Fibroblast of skin of right biceps (primary cell): ENCODE measurements around the gene HMCN1.

Experiments
- DNase-seq: peaks from one replicate; pipeline ENCODE4 v3.0.0-alpha.2; 2013

HMCN1 gene

GRCh38 chr1:186044079-186044685 lies 310.0 kb downstream of the HMCN1 start:
- no peak for DNase-seq

DNA sequence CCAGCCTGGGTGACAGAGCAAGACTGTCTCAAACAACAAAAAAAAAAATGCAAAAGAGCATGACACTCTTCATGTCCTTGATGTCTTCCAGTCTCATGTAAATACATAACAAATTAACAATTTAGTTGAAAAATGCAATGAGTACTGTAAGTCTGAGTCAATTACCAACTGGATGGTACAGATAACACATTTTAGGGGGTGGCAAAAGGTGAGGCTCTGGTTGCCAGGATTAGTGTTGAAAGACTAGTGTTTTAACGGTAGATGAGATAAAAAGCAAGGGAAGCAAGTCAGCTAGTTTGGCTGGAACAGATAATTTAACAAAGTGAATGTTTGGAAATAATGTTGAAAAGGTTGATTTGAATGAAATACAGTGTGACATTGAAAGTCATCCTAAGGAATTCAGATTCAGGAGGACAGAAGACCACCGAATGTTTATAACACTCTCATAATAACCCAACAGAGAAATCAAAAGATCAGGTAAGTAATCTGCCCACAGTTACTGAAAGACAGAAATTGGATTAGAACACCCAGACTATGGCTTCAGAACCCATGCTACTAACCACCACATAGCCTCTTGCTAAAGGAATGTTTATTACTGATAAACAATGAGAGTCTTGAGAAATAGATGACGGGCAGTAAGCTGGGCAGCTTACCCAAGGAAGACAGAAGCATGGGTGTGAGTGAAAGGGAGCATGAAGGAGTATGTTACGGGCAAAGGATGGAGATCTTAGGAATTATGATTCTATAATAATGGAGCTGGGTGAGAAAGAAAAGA lies 312.4 kb downstream of the HMCN1 start:
- DNase-seq: no peak

DNA sequence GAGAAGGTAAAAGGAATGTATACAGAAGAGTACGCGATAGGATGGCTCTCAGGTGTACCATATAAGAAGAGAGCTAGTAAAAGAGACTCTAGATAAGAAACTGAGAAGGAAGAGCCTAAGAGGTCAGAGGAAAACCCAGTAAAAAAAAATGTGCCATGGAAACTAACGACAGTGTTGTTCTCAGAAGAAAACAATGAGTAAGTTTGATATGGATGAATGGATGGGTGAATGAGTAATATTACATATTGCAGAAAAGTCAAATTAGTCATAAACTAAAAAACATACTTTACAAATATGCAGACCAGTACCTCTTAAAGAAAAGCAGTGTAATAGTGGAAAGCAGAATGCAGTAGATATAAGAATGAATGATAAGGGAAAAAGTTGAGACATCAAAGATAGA lies 316.2 kb downstream of the HMCN1 start:
- DNase-seq: peak; percentile 49

GRCh38 chr1:186054003-186054402 lies 319.8 kb downstream of the HMCN1 start:
- DNase-seq: no peak

DNA sequence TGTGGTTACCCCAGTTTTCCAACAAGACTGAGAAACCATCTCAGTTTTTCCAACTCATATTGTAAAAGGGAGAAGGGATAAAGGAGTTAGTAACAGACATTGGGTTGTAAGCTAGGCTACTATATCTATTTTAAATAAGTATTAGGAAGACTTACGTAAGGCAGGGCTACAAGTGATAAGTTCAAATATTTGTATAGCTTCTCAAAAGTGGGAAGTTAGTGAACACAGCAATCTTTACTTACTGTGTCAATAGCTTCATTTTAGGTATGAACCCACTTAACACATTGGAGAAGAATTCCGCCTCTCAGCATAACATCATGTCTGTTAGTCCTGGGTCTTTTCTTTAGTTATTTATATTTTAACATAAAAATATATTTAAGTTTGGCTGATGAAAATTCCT lies 320.7 kb downstream of the HMCN1 start:
- DNase-seq: no peak

DNA sequence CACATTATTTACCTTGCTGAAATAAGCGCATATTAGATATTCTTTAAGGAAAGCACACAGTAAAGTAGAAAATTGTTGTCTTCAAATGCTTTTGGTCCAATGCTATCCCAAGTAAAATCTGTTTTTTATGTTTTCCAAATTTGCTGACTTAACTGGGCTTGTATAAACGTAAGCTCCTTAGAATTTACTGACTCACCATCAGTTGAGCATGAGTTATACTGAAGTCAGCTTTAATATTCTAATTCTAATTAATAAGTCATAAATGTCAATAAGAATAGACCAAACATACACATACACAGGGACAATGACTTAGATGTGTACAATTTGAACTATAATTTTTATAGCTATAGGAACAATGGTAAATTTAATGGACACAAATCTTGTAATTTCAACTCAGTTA lies 321.7 kb downstream of the HMCN1 start:
- peak; percentile 26 for DNase-seq

- DNase-seq: no peak
Measured at GRCh38 chr1:186057086-186057485, 322.9 kb downstream of the HMCN1 start.

- no peak for DNase-seq
Measured at GRCh38 chr1:186059311-186059710, 325.1 kb downstream of the HMCN1 start.

GRCh38 chr1:186059752-186060151 lies 325.6 kb downstream of the HMCN1 start:
- no peak for DNase-seq

DNA sequence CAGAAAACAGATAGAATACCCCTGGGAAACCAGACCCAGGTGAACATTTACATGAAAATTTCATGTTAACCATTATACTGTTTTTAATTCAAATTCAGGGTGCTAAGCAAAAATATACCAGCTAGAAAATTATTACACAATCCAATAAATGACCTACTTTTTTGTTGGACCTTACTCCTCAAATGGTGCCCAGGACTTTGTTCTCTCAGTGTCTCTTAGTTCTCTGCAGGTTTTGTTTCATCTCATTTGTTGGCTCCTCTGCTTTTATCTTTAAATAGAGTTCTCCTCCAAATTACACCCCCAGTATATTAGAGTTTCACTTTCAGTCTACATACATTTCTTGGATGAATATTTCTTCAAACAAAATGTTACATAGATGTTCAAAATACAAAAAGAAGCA lies 326.0 kb downstream of the HMCN1 start:
- DNase-seq: no peak

DNA sequence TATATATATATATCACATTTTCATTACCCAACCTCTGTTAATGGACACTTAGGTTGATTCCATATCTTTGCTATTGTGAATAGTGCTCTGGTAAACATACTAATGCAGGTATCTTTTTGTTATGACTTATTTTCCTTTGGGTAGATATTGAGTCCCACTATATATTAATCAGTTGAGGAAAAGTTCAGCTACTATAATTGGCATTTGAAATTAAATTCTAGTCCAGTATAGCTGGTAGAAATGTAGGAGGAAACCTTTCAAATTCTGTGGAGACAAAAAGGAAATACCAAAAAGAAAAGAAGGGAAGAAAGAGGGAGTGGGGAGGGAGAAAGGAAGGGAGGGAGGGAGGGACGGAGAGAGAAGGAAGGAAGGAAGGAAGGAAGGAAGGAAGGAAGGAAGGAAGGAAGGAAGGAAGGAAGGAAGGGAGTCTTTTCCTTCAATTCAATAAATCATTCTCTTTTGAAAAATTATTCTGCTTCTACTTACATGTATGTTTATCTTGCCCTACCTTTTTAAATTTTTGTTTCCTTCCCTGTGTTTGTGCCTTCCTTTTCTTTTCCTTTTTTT lies 329.0 kb downstream of the HMCN1 start:
- DNase-seq: no peak

DNA sequence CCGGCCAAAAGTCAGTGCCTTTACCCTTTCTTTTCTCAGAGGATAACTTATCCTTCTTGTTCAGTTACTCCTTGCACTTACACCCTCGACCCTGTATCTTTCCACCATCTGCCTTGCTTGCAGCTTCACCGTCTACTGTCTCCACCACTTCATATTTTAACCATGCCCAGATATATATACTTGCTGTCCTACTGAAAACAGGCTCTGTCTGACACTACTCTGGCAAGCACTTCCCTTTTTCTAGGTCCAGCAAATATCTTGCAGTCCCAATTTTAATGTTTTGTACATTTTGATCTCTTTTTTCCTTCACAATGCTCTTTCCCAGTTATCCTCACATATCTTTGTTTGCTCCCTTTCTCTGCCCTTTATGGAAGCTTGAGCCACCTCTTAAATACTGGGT lies 332.2 kb downstream of the HMCN1 start:
- no peak for DNase-seq

- DNase-seq: no peak
Measured at GRCh38 chr1:186073697-186074096, 339.5 kb downstream of the HMCN1 start.

GRCh38 chr1:186076006-186076405 lies 341.8 kb downstream of the HMCN1 start:
- DNase-seq: no peak

DNA sequence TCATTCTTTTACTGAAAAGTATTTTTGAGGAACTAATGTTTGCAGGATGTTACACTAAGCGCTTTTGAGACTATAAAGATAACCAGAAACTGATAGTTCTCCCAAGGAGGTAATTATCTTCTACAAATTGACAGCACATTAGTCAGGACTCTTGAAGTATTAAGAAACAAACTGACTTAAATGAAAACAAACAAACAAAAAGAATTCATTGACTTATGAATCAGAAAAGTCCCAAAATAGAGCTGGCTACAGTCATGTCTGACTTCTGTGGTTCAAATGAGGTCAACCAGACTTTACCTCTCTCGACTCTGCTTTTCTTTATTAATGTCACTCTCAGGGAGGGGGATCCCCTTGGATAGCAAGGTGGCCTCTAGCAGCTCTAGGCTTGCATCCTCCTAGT lies 344.1 kb downstream of the HMCN1 start:
- no peak for DNase-seq

DNA sequence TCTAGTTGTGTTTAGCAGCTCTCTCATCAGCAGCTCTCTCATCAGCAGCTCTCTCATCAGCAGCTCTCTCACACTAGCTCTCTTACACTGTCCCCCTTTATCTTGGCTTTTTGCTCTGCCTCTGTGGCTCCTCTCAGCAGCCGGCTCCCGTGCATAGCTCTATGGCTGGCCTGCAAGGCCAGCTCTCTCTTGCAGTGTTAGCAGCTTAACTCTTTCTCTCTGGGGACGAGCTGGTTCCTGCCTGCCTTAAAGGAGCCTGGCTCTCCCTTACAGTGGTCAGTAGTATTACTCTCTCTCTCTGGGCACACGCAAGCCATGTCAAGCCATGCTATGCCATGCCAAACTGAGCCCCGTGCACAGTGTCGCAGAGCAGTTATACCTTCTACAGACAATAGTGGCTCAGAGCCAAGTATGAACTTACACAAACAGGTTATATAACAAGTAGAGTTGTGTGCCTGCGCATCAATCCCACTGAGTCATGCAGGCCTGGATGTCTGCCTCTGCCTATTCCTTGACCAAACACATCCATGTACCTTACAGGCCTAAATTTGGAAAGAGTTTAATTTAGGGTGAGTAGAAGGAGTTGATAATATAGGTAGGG lies 345.0 kb downstream of the HMCN1 start:
- no peak for DNase-seq

GRCh38 chr1:186082235-186082937 lies 348.2 kb downstream of the HMCN1 start:
- peak; percentile 88 for DNase-seq

DNA sequence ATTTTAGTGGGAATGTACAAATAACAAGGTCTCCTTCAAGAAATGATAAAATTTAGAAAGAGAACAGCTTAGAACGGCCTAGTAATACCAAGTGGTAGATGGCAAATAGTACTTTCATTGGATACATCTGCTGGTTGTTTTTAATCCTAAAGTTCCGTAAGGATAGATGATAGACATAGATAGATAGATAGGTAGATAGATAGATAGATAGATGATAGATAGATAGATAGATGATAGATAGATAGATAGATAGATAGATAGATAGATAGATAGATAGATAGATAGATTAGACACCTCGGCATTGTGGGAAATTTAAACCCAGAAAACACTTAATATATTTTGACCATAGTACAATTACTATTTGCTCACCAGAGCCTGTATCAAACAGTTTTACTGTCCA lies 352.4 kb downstream of the HMCN1 start:
- no peak for DNase-seq

GRCh38 chr1:186089940-186090339 lies 355.7 kb downstream of the HMCN1 start:
- DNase-seq: peak; percentile 11

DNA sequence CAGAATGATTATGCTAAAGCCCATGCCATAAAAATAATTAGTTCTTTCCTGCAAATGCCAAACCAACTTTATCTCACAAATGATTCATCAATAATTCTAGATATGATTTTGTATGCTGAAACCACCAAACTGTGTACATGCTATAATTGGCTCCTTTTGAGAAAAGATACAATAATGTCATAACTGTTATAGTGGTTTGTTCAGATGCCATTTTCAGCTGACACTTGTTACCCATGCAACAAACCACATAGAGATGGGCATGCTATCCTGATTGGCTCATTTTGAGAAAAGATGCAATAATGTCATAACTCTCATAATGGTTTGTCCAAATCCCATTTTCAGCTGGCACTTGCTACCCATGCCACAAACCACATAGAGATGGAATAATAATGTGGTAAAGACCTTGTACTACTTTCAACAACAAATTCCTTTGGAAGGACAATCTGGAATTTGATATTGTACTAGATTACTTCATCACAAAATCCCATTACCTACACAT lies 357.1 kb downstream of the HMCN1 start:
- DNase-seq: no peak

- DNase-seq: no peak
Measured at GRCh38 chr1:186093437-186093836, 359.2 kb downstream of the HMCN1 start.

- DNase-seq: peak; percentile 76
Measured at GRCh38 chr1:186094172-186094571, 360.0 kb downstream of the HMCN1 start.
